Osteoblast (primary cell): ENCODE measurements around the gene FOXN3. TPM values are rescaled to one million over a fixed set of nuclear protein-coding genes. Genes with fewer than 3 reads are reported as not detected.

ENCODE experiments used
- DNase-seq: peaks from one replicate; pipeline ENCODE4 v3.0.0; 2011; ENCODE audit warnings: low spot score, mixed read lengths; ENCODE audit not compliant: insufficient read length; ENCODE audit errors: missing footprints
- H2AFZ ChIP-seq: 2 replicates; pipeline ENCODE4 v1.6.0; 2011; ENCODE audit warnings: mild to moderate bottlenecking, low read length
- H3K27ac ChIP-seq: 2 replicates; pipeline ENCODE4 v1.5.1; 2011; ENCODE audit warnings: mild to moderate bottlenecking, low read depth, low read length, moderate library complexity
- H3K27me3 ChIP-seq: 2 replicates; pipeline ENCODE4 v1.6.0; 2012; ENCODE audit warnings: mild to moderate bottlenecking, control low read depth, inconsistent platforms, low read length, moderate library complexity; ENCODE audit not compliant: insufficient read depth
- H3K36me3 ChIP-seq: 2 replicates; pipeline ENCODE4 v1.5.1; 2011; ENCODE audit warnings: mild to moderate bottlenecking, low read length, control low read depth, moderate library complexity; ENCODE audit not compliant: insufficient read depth
- H3K4me1 ChIP-seq: 2 replicates; pipeline ENCODE4 v1.5.1; 2011; ENCODE audit warnings: mild to moderate bottlenecking, low read length, control low read depth, moderate library complexity; ENCODE audit not compliant: insufficient read depth
- H3K4me2 ChIP-seq: 2 replicates; pipeline ENCODE4 v1.6.0; 2011; ENCODE audit warnings: mild to moderate bottlenecking, low read length; ENCODE audit not compliant: insufficient read depth
- H3K4me3 ChIP-seq: fragments of 200-600 bp; sonication (generic); 3 replicates; pipeline ENCODE4 v1.5.1; 2012; ENCODE audit warnings: mild to moderate bottlenecking, low read length, inconsistent platforms; ENCODE audit not compliant: insufficient read depth
- H3K79me2 ChIP-seq: 2 replicates; pipeline ENCODE4 v1.6.0; 2012; ENCODE audit warnings: mild to moderate bottlenecking, low read length, control low read depth, inconsistent platforms; ENCODE audit not compliant: insufficient read depth
- H3K9me3 ChIP-seq: 2 replicates; pipeline ENCODE4 v1.5.1; 2011; ENCODE audit warnings: low read depth, low read length, control low read depth
- H4K20me1 ChIP-seq: 2 replicates; pipeline ENCODE4 v1.6.0; 2012; ENCODE audit warnings: mild to moderate bottlenecking, low read length, control low read depth; ENCODE audit not compliant: insufficient read depth
- CTCF ChIP-seq: IDR thresholded peaks from 2 replicates; pipeline ENCODE4 v1.5.1; 2011; ENCODE audit warnings: mild to moderate bottlenecking, low read depth, low read length, moderate library complexity; ENCODE audit errors: extremely low read depth
- total RNA-seq: library from RNA; depleted of rRNA; stranded (reverse); fragments of >200 nt; gene quantifications from 2 replicates; pipeline ENCODE4 v1.2.3, GENCODE V29; 2012

The FOXN3 gene
- total RNA-seq, 1 donor = 49.9 TPM

- TF ChIP-seq CTCF = no peak
- H3K4me2 ChIP-seq = no peak overlapping the region
- no peak for DNase-seq
- H2AFZ ChIP-seq = no peak overlapping the region
- H3K4me3 ChIP-seq = no peak overlapping the region
- no peaks in the 10 kb centered on the region for H3K9me3 ChIP-seq
- H3K36me3 ChIP-seq = no peaks in the 10 kb centered on the region
- H3K27ac ChIP-seq = no peak overlapping the region
- peaks cover 3% of the 10 kb centered on the region for H3K79me2 ChIP-seq
- H4K20me1 ChIP-seq = no peaks in the 10 kb centered on the region
- peaks cover 25% of the 10 kb centered on the region for H3K4me1 ChIP-seq
- H3K27me3 ChIP-seq = no peaks in the 10 kb centered on the region
Observed at GRCh38 chr14:89325959-89326358, 91.1 kb downstream of the FOXN3 start.

DNA sequence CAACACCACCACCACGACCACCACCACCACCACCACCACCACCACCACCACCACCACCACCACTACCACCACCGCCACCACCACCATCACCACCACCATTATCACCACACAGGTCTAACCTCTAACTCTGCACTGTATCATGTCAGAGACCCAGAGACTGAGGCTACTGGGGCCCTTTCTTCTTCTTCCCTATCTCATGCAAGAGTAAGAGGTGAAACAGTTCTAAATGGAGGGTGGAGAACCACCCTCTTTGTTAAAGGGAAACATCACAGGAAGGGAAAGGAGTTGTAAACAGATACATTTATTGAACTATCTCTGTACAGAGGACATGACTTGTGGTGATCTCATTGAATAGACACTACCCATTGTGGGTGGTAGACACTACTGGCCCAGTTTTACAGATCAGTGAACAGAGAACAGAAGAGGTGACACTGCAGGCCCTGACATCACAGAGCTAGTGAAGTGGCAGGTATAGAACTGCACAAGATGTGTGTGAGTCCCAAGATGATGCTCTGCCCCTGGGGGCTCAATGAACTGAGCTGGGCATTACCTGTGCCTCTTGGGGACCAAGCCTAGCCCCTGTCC lies 91.6 kb downstream of the FOXN3 start:
- no peak overlapping the region for H3K4me2 ChIP-seq
- peaks cover 19% of the 10 kb centered on the region for H3K4me1 ChIP-seq
- peaks cover under 1% of the 10 kb centered on the region for H4K20me1 ChIP-seq
- H3K4me3 ChIP-seq = no peak overlapping the region
- H3K27ac ChIP-seq = no peak overlapping the region
- H3K9me3 ChIP-seq = no peaks in the 10 kb centered on the region
- H3K36me3 ChIP-seq = no peaks in the 10 kb centered on the region
- TF ChIP-seq CTCF = no peak
- no peak for DNase-seq
- no peak overlapping the region for H2AFZ ChIP-seq
- no peaks in the 10 kb centered on the region for H3K27me3 ChIP-seq
- H3K79me2 ChIP-seq = peaks cover 3% of the 10 kb centered on the region

DNA sequence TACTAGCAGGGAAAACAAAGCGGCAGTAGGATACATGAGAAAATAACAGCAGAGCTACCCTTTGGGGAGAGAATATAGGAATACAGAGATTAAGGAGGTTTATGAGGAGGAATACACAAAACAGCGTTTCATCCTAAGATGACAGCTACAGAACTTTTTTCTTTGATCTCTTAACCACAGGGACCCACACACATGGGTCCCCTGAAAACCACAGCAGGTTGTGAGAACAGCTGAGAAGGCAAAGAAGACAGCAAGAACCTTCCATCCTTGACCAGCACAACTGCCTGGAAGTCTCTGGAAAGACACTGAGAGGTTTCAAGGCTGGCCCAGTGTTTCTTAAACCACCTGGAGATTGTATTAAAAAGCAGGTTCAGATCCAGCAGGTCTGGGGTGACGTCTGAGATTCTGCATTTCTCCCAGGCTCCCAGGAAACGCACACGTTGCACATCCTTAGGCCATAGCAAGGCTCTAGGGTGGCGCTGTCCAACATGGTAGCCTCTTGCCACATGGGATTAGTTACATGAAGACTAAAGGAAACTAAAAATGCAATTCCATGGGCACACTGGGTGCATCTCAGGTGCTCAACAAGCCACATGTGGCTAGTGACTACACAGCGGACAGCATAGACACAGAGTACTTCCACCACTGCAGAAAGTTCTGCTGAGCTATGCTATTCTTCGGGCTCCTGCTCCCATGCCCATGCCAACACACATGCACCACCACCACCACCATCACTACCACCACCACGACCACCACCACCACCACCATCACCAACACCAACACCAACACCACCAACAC lies 92.3 kb downstream of the FOXN3 start:
- H3K4me1 ChIP-seq = peaks cover 13% of the 10 kb centered on the region
- H4K20me1 ChIP-seq = peaks cover 4% of the 10 kb centered on the region
- DNase-seq = no peak
- no peaks in the 10 kb centered on the region for H3K36me3 ChIP-seq
- H2AFZ ChIP-seq = no peak overlapping the region
- no peak overlapping the region for H3K4me3 ChIP-seq
- H3K27me3 ChIP-seq = no peaks in the 10 kb centered on the region
- H3K9me3 ChIP-seq = no peaks in the 10 kb centered on the region
- TF ChIP-seq CTCF = no peak
- peaks cover 3% of the 10 kb centered on the region for H3K79me2 ChIP-seq
- no peak overlapping the region for H3K4me2 ChIP-seq
- H3K27ac ChIP-seq = no peak overlapping the region

GRCh38 chr14:89320381-89321000 lies 96.5 kb downstream of the FOXN3 start:
- Histone ChIP-seq H3K4me3 (no peak overlapping the region), H3K36me3 (no peaks in the 10 kb centered on the region), H3K4me2 (no peak overlapping the region), H4K20me1 (peaks cover 7% of the 10 kb centered on the region), H3K79me2 (peaks cover 2% of the 10 kb centered on the region), H3K27ac (no peak overlapping the region), H3K9me3 (no peaks in the 10 kb centered on the region), H2AFZ (no peak overlapping the region), H3K27me3 (no peaks in the 10 kb centered on the region), H3K4me1 (no peaks in the 10 kb centered on the region)
- TF ChIP-seq CTCF = no peak
- no peak for DNase-seq
